Measurements from ENCODE around the gene TBC1D16.

TBC1D16 gene

DNA sequence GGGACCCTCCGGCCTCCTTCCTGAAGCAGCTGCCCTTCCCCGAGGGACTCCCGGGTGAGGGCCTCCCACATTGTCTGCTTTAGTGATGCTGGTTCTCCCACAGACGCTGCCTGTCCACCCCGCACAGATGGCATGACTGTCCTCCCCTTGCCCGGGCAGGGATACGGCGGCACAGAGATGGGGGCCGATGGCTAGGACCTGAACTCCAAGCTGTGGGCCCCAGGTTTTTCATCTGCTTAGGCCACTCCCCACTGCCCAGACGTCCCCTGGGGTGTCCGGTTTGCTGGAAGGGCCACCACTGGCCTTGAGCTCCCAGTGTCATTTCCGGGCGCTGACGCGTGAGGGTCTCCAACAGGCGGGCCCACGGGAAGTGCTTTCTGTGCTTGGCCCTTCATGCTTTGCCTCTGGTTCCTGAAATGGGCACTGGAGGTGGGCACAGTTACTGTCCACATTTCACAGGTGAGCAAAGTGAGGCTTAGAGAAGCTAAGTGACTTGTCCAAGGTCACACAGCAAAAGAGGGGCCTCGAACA is 109.0 kb downstream of the TBC1D16 start:
- DNase-seq (ENCODE audit: low read depth) = no peak

DNA sequence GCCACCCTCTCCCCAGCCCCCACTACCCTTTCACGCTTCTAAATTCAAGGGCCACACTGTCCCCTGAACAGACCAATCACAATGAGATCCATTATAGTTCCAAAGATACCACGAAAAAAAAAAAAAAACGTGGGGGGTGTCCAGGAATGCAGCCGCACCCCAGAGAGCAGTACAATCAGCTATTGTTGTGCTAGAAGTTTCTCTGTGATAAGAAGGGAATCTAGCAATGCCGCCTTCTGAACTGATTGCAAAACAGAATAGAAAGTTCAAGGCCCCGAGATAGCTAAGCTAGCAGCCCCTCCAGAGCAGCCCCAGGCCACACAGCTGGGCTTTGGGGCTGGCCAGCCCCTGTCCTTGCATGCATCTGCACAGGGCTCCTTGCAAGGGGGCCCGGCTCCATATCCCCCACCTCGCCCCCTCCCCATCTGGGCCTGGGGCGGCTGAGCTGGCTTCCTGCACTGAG is 109.5 kb downstream of the TBC1D16 start:
- DNase-seq (ENCODE audit: low read depth) = no peak

DNA sequence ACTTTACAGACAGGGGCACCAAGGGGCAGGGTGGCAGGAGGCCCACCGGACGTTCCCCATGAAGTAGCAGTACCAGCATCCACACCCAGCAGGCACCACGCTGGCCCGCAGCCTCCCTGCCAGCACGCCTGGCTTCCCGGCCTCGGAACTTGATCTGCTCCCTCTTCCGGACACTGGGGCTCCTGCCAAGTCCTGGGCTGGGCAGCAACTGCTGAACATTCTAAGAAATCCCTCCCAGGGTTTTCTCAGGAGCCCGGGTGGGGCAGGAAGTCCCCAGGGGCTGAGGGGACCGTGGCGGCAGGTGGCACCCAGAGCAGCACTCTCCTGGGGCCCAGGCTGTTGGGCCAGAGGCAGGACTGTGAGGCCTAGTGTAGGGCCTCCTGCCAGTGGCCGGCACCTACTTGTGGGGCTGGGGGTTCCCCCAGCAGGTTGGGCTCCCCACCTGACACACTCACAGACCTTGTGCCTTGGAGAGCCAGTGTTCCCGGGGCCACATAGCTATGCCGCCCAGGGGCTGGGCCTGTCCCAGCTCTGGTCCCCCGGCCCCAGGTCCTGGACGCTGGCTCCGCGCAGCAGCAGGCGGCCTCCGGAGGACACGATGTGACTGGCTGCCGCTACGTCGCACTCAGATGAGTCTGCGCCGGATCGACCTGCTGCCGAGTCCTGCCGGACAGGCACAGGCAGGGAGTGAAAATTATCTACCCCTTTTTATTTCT is 110.3 kb downstream of the TBC1D16 start:
- no peak for DNase-seq (ENCODE audit: low read depth)

DNA sequence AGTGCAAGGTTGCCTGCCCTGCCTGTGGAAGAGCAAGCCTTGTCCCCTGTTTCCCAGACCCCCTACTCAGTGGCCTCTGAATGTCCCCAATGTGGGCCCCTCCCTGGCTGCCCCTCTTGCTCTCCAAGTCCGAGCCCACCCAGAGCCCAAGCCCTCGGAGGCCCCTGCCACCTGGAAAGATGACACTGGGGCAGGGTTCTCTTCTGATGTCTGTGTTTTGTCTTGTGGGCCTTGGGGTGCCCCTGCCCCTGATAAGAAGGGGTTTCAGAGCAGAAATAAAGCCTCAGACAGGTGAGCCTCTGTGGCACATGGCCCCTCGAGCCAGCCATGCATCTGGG is 111.1 kb downstream of the TBC1D16 start:
- no peak for DNase-seq (ENCODE audit: low read depth)

DNA sequence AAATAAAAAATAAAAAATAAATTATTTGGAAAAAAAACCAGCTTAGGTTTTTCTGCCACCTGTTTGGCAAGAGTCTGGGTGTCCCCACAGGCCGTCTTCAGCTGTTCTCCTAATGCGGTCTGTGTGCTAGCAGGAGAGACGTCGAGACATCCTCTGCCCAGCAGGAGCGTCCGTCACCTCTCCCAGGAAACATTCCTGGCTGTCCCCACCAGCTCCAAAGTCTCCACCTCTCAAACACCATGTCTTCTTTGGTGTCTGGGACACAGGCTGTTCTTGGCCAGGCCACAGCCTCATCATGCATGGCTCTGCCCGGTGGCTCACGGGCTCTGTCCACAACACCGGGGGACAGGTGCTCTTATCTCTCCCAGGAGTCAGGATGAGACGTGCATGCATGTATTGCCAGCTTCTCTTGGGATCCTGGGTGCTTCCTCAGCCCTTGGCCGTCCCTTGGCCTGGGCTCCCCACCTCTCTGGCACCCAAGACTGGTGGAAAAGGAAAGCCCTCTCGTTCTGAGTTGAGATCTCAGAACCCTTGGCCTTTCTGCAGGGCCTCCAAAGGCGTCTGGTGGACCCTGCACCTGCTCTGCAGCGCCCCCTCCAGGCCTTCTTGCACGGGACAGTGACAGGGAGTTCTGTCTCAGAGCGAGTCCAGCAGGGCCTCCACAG is 111.6 kb downstream of the TBC1D16 start:
- DNase-seq (ENCODE audit: low read depth) = no peak

DNA sequence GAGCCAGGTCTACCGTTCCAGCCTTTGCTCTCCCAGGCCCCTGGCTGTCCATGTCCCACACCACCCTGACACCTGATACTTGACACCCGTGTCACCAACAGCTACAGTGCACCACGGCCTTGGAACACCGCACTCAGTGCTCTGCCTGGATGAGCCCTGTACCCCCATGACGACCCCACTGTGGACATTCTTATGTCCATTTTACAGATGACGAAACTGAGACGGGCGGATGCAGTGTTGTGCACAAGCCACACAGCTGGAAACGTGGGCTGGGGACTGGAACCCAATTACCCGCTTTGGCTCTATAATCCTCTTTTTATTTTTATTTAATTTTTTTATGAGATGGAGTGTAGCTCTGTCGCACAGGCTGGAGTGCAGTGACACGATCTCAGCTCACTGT is 112.9 kb downstream of the TBC1D16 start:
- no peak for DNase-seq (ENCODE audit: low read depth)

DNA sequence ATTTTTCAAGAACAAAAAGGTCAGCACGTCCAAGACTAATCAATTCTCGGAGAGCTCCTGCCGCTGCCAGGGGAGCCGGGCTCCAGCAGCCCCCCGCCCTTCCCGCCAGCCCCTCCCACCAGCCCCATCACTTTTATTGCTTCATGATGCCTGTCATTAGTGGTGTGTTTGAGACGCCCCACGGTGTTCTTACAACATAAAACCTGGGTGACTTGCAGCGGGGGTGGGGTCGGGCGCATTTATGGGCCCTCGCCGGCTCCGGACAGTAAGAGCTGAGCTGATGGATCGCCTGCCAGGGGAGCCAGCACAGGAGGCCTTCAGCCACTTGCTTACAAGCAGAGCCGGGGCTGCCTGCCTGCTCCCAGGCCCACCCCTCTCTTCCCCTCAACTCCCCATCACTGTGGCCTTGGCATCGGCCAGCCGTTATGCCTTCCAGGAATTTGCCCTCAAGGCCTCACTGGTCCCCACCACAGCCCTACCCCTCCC is 113.5 kb downstream of the TBC1D16 start:
- no peak for DNase-seq (ENCODE audit: low read depth)

DNA sequence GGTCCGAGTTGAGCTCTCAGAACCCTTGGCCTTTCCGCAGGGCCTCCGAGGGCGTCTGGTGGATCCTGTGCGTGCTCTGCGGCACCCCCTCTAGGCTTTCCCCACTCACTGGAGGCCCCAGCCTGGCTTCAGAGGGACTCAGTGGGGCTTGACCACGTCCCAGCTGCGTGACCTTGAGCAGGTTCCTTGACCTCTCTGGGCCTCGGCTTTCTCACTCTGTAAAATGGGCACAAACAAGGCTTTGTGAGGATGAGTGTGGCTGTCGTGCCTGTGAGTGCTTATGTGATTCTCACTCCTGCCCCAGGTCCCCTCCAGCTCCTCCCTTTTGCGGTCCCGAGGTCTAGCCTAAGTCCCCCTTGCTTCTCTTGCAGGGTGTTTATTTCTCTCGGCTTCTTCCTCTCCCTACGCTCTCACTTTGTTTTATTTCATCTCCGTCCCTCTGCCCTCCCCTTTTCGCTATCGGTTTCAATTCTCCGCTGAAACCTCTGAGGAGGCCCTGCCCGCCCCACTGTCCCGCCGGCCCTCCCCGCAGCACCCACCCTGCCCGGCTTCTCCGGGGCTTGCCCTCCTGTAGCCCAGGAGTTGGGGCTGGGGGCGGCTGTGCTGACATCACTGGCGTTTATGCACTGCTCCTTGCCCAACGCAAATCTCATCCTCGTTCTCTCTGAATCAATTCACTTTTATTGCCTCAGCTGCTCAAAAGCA is 114.1 kb downstream of the TBC1D16 start:
- no peak for DNase-seq (ENCODE audit: low read depth)

DNA sequence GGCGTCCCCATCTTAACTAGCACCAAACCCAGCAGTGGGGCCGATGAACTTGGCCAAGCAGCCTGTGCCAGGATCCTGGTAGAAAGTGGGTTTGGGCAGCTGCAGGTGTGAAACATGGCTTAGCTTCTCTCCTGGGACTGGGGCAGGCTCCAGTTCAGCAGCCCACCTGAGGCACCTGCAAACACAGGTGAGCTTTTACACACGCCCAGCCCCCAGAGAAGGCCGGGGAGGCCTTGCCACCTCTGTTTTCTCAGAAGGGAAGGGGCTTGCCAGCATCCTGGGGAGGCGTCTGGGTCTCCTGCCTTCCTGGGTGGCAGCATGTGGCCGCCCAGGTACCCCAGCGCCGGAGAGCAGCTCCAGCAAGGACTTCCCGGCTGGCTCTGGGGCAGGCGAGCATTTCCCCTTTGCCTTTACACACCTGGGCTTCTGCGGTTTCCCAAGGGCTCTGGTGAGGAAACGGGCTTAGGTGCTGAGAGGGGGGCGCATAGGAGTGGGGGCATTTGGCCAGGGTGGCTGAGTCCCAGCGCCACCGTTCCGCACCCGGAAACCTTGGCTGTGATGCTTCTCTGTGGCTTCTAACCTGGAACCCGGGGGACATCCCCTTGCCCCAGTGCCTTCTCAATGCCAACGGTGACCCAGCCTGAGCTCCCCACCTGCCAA is 114.8 kb downstream of the TBC1D16 start:
- DNase-seq (ENCODE audit: low read depth) = no peak

DNA sequence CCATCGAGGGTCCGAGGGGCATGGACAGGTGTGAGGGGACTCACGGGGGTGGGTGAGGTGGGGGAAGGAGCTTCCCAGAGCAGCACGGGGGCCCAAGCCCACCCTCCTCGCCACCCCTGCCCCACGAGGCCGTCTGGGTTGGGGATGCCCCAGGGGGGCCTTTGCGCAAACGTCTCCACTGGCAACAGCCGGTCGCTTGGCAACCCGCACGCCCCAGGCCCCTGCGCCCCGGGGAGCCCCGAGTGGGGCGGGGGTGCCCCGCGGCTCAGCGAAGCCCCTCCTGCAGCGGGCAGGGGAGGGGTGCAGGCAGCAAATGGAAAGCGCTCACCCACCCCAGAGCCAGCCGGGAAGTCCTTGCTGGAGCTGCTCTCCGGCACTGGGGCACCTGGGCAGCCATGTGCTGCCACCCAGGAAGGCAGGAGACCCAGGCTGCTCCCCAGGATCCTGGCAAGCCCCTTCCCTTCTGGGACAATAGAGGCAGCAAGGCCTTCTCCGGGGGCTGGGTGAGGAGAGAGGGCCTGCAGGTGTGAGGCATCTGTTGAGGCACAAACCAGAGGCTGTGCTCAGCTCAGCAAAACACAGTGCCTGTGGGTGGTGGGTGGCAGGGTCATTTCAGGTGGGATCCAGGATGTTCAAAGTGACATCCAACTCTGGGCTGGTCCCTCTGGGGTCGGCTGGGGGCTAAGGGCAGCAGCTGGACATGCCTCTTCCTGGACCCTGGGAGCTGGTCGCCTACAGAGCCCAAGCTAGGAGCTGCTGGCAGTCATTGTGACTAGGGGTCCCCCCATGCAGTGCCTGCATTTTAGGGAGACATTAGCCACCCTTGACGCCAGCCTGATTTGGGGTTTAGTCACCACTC is 115.6 kb downstream of the TBC1D16 start:
- DNase-seq (ENCODE audit: low read depth) = no peak

DNA sequence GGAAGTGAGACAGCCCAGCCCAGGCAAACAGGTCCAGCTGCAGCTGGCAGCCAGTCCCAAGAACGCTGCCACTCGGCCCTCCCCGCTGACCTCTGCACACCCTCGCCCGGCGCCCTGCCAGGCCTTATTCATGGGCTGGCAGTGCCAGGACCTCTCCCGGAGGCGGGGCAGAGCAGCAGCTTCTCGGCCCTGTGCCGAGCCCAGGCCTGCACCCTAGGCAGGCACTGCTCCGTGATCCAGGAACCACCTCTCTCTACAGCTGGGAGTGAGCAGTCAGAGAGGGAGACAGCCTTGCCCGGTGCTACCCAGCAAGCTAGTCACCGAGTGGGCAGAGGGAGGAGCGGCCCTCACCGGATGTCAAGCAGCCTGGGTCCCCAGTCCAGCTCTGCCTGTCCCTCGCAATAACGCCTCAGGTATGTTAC is 116.5 kb downstream of the TBC1D16 start:
- no peak for DNase-seq (ENCODE audit: low read depth)

DNA sequence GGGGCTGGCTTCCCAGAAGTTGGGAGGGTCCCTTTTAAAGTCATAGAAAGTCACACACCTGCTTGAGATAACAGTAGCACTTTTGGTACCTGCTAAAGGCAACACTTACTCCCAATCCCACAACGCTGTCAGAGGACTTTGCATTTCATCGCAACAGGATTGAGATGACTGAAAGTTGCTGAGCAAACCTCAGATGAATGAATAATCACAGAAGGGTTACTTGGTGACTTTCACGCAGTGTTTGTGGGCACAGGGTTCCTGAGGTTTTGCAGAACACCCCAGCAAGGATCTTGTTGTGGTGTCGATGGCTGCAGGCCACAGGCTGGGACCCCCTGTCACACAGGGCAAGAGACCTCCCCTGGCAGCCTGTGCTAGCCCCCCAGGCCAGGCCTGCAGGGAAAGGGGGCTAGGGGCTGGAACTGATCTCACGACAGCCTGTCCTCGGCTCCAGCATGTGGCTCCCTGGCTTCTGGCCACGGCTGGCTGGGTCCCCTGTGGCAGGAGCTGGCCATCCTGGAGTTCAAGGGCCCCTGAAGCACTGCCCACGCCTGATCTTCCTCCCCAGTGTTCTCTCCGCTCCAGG is 117.0 kb downstream of the TBC1D16 start:
- DNase-seq (ENCODE audit: low read depth) = no peak

DNA sequence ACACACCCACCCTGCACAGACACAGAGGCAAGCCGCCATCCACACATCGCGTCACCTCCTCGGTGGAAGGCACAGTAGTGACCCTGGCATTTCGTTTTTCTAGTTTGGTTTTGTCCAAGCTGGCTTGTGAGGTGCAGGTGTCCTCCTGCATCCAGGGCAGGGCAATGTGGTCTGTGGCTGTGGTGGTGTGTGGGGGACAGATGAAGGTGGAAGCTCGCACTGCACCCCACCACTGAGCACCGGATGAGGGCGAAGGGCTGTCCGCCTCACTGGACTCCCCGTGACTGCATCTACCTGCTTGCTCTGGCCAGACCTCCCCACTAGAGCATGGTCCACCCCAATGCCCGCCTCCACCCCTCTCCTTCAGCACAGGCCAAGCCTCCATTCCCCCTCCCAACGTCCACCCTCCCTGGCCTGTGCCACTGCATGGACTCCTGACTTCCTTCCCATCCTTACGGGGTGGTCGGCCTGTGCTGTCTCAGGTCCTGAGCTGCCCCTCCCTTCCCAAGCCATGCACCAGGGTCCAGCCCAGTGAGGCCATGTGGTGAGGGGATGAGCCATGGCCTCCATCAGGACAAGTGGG is 117.7 kb downstream of the TBC1D16 start:
- no peak for DNase-seq (ENCODE audit: low read depth)

DNA sequence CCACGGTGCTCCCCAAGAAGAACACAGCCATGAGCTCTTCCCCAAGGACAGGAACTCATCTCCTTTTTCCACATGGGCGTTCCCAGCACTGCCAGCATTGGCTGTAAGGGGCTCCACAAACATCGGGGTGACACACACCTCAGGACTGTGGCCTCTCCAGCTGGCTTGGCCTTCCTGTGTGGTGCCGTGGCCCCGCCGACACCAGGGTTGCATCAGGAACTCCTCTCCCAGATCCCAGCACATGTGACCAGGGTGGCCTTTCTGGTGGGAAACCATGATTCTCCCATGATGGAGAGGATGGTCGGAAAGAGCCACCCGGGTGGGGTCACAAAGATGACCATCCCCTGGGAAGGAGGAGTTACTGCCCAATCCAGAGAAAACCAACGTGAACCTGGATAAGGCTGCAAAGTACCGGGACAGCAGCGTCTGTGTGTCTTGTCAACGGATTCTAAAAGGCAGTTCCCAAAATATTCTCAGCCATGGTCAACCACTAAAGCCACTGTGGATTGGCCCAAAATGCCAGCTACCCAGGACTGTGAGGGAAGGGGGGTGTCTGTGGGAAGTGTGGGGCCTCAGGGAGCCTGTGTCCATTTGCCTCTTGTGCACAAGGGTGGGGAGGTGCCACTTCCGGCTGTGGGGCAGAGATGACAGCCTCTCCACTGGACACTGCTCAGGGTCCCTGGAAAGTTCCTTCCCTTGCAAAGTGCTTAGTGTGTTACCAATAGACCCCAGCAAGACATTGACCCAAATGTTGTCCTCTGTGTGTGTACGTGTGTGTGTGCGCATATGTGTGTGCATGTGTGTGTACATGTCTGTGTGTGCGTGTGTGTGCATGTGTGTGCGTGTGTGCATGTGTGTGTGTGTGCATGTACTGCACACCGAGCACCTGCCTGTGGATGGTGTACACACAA is 118.4 kb downstream of the TBC1D16 start:
- DNase-seq (ENCODE audit: low read depth) = no peak

DNA sequence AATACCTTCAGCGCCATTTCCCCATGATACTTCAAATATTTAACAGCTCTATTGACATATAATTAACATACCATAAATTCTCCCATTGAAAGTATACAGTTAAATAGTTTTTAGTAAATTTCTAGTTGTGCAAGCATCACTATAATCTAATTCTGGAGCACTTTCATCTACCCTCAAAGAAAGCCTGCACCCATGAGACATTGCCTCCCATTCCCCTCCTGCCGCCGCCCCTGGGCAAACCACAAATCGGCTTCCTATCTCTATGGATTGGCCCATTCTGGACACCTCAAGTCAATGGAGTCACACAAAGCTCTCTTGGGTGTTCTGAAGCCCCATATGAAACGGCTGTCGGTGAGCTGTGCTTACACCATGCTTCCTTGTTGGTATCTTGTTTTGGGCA is 119.2 kb downstream of the TBC1D16 start:
- no peak for DNase-seq (ENCODE audit: low read depth)

DNA sequence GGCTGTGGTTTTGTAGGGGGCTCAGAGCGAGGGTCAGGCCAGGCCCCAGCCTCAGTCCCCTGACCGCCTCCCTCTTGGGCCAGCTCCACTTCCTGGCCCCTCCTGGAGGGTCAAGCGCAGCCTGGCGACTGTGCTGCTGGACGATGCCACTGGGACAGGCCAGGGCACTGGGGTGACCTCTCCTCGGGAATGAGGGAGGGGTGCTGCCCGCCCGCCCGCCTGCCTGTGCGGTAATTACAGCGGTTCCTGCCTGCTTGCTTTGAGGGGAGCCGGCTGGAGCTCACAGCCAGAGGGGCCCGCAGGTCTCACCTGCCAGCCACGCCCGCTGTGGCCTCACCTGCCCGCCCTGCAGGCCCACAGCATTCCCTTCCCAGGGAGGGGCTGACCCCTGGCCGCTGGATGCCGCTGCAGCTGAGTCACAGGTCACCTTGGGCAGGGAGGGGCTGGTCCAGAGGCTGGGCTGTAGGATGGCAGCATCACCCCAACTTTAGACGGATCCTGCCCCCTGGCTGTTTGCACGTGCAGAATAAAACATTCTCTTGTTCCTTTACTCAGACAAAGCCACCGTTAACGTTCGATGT is 119.7 kb downstream of the TBC1D16 start:
- no peak for DNase-seq (ENCODE audit: low read depth)

DNA sequence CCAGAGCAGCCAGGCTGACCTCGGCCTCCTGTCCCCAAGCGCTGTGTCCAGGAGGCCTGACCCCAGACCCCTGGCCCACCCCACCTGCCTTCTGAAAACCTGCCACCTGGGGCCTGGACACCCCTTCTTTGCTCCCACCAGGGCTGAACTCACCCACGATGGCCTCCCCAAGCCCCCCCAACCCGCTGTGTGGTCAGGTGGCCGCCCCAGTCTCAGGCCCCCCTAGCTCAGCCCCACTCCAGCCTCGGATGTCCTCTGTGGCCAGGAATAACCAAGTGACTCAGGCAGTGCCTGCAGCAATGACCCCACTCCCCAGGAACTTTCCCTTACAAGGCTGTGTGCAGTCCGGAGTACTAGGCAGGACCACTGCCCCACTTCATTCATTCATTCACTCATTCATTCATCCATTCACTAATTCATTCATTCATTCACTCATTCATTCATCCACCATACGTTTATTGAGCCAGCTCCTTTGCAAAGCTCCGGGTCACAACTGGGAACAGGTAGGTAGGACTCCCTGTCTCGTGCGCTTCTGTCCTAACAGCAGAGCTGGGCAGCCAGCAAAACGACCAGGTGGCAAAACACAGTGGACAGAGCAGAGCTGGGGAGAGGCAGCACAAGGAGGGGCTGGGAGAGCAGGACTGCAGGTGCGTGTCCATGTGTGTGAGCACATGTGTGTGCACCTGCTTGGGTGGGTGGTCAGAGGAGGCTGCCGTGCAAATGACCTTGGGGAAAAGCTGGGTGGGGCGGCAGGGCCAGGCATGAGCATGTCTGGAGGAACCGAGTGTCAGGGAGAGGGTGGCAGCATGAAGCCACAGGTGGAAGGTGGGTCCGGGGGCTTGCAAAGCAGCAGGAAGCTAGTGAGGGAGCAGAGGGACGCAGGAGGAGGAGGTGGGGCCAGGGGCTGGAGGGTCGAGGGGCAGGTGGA is 120.6 kb downstream of the TBC1D16 start:
- no peak for DNase-seq (ENCODE audit: low read depth)

Data from stimulated activated CD8-positive, alpha-beta memory T cell treated with anti-CD3 and anti-CD28 coated beads, Interleukin-15, amount 100 ng/mL, for 1 hour (primary cell).